Measurements from ENCODE around the gene STX5. TPM values are rescaled to one million over a fixed set of nuclear protein-coding genes. Genes with fewer than 3 reads are reported as not detected.

Gene STX5
- total and polyA plus RNA-seq, 9 of the 15 experiments (the other 6 are each of a cell fraction or from before 2014, with no cell fraction given) = 2.8 to 28.6 (median 23.7) TPM

- TF ChIP-seq SAFB2 (IDR thresholded peaks at IDR 0.05; ENCODE audit: borderline replicate concordance, low read depth, low read length, severe bottlenecking) (no peak), XRCC5 (IDR thresholded peaks at IDR 0.05; ENCODE audit: low read depth, low read length) (no peak), KLF1 (tag; IDR thresholded peaks at IDR 0.05) (no peak), NKRF (IDR thresholded peaks at IDR 0.05; ENCODE audit: borderline replicate concordance) (no peak), RFX7 (CRISPR knock-in tag; IDR thresholded peaks at IDR 0.05) (no peak), ZNF79 (CRISPR knock-in tag; IDR thresholded peaks at IDR 0.05; ENCODE audit: low read depth) (peak; percentile 83; the same call in 1 of the 2 replicates), ZNF3 (CRISPR knock-in tag; IDR thresholded peaks at IDR 0.05) (no peak), ZNF740 (CRISPR knock-in tag; IDR thresholded peaks at IDR 0.05) (no peak), ZNF740 (tag; IDR thresholded peaks at IDR 0.05) (peak in 1 of 2 experiments; percentile 81; a peak in 2 of 4 replicates), SMAD3 (CRISPR knock-in tag; conservative IDR thresholded peaks at IDR 0.05) (peak; percentile 68; the same call in 1 of the 2 replicates), CHD7 (IDR thresholded peaks at IDR 0.05; ENCODE audit: low read depth, low read length) (no peak), ETS2 (tag; IDR thresholded peaks at IDR 0.05; ENCODE audit: borderline replicate concordance, poor library complexity, severe bottlenecking) (no peak), ZFP1 (CRISPR knock-in tag; IDR thresholded peaks at IDR 0.05) (peak; percentile 60; the same call in 1 of the 2 replicates)
These were observed 29.1 kb upstream of the STX5 start (continued) for GRCh38 chr11:62860835-62861563.

Data from K562 (cell line).